ENCODE measurements around the gene CHCHD3.

DNA sequence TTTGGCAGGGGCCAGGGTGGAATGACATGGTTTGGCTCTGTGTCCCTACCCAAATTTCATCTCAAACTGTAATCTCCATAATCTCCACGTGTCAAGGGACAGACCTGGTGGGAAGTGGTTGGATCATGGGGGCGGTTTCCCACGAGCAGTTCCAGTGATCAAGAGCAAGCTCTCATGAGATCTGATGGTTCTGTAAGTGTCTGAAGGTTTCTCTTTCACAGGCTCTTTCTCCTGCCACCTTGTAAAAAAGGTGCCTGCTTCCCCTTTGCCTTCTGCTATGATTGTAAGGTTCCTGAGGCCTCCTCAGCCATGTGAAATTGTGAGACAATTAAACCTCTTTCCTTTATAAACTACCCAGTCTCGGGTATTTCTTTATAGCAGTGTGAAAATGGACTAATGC lies 188.3 kb downstream of the CHCHD3 start:
- TF ChIP-seq, protein P1, sequence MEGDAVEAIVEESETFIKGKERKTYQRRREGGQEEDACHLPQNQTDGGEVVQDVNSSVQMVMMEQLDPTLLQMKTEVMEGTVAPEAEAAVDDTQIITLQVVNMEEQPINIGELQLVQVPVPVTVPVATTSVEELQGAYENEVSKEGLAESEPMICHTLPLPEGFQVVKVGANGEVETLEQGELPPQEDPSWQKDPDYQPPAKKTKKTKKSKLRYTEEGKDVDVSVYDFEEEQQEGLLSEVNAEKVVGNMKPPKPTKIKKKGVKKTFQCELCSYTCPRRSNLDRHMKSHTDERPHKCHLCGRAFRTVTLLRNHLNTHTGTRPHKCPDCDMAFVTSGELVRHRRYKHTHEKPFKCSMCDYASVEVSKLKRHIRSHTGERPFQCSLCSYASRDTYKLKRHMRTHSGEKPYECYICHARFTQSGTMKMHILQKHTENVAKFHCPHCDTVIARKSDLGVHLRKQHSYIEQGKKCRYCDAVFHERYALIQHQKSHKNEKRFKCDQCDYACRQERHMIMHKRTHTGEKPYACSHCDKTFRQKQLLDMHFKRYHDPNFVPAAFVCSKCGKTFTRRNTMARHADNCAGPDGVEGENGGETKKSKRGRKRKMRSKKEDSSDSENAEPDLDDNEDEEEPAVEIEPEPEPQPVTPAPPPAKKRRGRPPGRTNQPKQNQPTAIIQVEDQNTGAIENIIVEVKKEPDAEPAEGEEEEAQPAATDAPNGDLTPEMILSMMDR (IDR thresholded peaks at IDR 0.05), result no peak
- no peak for TF ChIP-seq POLR2A (IDR thresholded peaks at IDR 0.05)

All from vagina (tissue), 2 donors.